Progenitor cell of endocrine pancreas (in vitro differentiated cells): ENCODE results near the gene COL24A1. TPM values are rescaled to one million over a fixed set of nuclear protein-coding genes. Genes with fewer than 3 reads are reported as not detected.

Source experiments
- DNase-seq: peaks from one replicate; pipeline ENCODE4 v3.0.0; 2021; ENCODE audit warnings: low spot score; ENCODE audit not compliant: unreplicated experiment
- H3K27ac Mint-ChIP-seq: 2 replicates; pipeline ENCODE4 v1.8.0; 2021; ENCODE audit warnings: mild to moderate bottlenecking, moderate library complexity, mixed read lengths
- H3K27me3 Mint-ChIP-seq: 2 replicates; pipeline ENCODE4 v1.8.0; 2021; ENCODE audit warnings: mixed read lengths
- H3K36me3 Mint-ChIP-seq: 2 replicates; pipeline ENCODE4 v1.8.0; 2022; ENCODE audit warnings: mixed read lengths; ENCODE audit not compliant: insufficient read depth
- H3K4me1 Mint-ChIP-seq: 2 replicates; pipeline ENCODE4 v1.8.0; 2021; ENCODE audit warnings: low read depth, mixed read lengths
- H3K4me3 Mint-ChIP-seq: 2 replicates; pipeline ENCODE4 v1.8.0; 2021; ENCODE audit warnings: low read depth, mild to moderate bottlenecking, moderate library complexity, mixed read lengths
- H3K9me3 Mint-ChIP-seq: 2 replicates; pipeline ENCODE4 v1.8.0; 2021; ENCODE audit warnings: low read depth, mixed read lengths
- total RNA-seq: library from RNA; stranded (reverse); gene quantifications from 2 replicates; pipeline ENCODE4 v1.2.1, GENCODE V29; 2021
- TF ChIP-seq, protein P1 (sequence below): fragments of 200-600 bp; sonication (generic); IDR thresholded peaks from one replicate; pipeline ENCODE4 v1.5.0; 2021; ENCODE audit warnings: antibody characterized with exemption, mild to moderate bottlenecking; ENCODE audit not compliant: unreplicated experiment

Gene COL24A1
- total RNA-seq, 1 donor from 2014 or later: 1.1 TPM

DNA sequence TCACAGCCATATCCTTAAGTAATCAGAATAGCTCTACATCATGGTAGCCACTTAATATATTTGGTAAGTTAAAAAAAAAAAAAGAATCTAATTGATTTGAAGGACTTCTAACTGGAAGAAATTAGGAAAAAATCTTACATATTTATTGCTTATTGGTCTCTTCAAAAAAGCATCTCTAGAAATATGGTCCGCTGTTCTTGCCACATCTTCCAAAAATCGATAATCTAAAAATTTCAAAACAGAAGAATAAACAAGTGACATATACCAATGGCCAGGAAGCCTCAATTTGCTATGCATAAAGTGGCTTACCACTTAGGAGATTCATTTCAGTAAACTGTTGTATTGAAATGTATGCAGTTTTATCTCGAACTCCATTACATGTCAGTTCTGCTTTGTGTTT lies 450.6 kb downstream of the COL24A1 start:
- H3K9me3 Mint-ChIP-seq: no peaks in the 10 kb centered on the region
- H3K36me3 Mint-ChIP-seq: peaks cover 11% of the 10 kb centered on the region
- no peak for DNase-seq
- H3K4me1 Mint-ChIP-seq: peaks cover 2% of the 10 kb centered on the region
- no peak overlapping the region for H3K4me3 Mint-ChIP-seq
- H3K27me3 Mint-ChIP-seq: no peaks in the 10 kb centered on the region
- H3K27ac Mint-ChIP-seq: no peak overlapping the region
- TF ChIP-seq, protein P1, sequence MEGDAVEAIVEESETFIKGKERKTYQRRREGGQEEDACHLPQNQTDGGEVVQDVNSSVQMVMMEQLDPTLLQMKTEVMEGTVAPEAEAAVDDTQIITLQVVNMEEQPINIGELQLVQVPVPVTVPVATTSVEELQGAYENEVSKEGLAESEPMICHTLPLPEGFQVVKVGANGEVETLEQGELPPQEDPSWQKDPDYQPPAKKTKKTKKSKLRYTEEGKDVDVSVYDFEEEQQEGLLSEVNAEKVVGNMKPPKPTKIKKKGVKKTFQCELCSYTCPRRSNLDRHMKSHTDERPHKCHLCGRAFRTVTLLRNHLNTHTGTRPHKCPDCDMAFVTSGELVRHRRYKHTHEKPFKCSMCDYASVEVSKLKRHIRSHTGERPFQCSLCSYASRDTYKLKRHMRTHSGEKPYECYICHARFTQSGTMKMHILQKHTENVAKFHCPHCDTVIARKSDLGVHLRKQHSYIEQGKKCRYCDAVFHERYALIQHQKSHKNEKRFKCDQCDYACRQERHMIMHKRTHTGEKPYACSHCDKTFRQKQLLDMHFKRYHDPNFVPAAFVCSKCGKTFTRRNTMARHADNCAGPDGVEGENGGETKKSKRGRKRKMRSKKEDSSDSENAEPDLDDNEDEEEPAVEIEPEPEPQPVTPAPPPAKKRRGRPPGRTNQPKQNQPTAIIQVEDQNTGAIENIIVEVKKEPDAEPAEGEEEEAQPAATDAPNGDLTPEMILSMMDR: no peak

DNA sequence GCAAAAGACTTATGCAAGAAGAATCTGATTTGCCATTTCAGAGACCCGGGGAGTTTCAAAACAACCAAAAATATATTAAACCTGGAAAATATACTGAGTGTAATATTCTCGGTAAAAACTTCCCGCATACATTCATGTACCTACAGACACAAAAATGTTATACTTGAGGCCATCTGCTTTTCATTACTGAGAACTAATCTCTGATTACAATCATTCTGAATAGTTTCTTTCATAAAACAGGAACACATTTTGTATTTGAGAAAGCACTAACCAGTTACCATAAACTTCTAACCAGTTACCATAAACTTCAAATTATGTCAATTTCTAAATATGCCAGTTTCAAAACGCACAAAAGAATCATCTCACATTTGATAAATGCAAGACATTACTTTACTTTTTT lies 456.1 kb downstream of the COL24A1 start:
- TF ChIP-seq, protein P1: no peak
- H3K36me3 Mint-ChIP-seq: peaks cover 14% of the 10 kb centered on the region

DNA sequence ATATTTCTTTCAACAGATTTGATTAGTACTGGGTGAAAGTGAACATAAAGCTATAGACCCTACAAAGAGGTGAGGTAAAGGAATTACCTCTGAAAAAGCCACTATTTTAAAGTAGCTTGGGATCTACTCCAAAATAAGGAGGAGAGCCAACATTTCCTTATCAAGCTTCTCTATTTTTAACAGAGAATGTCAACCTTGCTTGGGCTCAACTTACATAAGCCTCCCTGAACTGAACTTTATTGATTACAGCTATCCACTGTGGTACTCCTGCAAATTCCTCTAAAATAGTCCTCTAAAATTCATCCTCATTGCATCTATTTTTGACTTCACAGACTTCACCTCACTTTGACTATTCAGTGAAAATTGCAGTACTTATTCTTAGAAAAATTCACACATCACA lies 458.7 kb downstream of the COL24A1 start:
- Mint-ChIP-seq H3K27me3 (no peaks in the 10 kb centered on the region), H3K36me3 (peaks cover 8% of the 10 kb centered on the region), H3K27ac (no peak overlapping the region), H3K4me1 (no peaks in the 10 kb centered on the region), H3K9me3 (no peaks in the 10 kb centered on the region), H3K4me3 (no peak overlapping the region)
- DNase-seq: no peak
- TF ChIP-seq, protein P1: no peak

More for the DNA sequence above, 456.1 kb downstream of the COL24A1 start:
- Mint-ChIP-seq H3K9me3 (no peaks in the 10 kb centered on the region), H3K4me3 (no peak overlapping the region), H3K4me1 (no peaks in the 10 kb centered on the region), H3K27me3 (no peaks in the 10 kb centered on the region), H3K27ac (no peak overlapping the region)
- DNase-seq: no peak

DNA sequence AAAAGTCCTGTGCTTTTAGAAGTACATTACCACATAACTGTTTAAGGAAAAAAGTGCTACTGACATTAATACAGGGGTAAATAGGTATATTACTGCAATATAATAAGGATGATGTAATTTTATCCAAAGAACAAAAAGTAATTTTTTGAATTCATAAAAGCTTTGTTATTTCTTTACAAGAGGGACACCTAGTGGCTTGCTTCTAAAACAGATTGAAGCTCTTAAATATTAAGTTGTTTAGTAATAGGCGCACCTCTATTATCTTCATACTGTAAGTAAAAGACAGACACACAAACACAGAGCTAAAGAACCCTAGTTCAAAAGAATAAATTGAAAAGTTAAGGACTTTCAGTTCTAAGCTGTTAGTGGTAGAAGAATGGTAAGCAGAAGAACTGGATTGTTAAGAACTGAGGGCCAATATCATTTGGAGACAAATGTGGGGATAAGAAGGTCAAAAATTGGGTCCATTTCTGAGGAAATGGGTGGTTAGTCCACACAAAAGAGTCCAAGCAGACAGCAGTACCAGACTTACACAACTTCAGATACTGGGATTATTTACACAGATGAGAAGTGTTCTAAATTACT lies 463.8 kb downstream of the COL24A1 start:
- TF ChIP-seq, protein P1: peak; percentile 55
- peak overlapping the region; percentile 57 for H3K27ac Mint-ChIP-seq
- H3K4me3 Mint-ChIP-seq: no peak overlapping the region
- no peak for DNase-seq
- H3K4me1 Mint-ChIP-seq: no peaks in the 10 kb centered on the region
- no peaks in the 10 kb centered on the region for H3K9me3 Mint-ChIP-seq
- H3K36me3 Mint-ChIP-seq: peaks cover 7% of the 10 kb centered on the region
- H3K27me3 Mint-ChIP-seq: no peaks in the 10 kb centered on the region

DNA sequence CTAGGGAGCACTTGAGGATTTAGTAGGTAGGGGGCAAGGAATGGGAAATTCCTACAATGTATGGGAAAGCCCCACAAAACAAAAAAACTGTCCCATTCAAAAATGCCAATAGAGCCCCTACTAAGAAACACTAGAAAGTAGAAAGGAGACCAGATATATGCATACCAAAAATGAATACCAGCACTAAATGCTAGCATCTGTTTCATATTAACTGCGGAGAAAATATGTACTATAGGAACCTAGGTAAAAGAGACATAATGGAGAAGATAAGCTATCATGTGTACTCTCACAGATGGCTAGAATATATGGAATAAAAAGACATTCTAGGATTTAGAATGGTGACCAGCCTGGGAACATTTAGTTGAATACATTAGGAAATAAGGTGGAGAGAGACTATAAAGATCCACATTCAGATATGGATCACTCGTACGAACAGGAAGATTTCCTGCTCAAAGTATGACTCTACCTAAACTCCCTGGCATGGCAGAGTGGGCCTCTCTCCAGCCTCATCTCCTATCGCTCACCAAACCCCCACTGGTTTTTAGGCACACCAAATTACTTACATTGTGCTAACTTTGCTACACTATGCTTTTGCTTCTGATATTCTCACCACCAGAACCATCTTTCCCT lies 466.7 kb downstream of the COL24A1 start:
- H3K36me3 Mint-ChIP-seq: peaks cover 7% of the 10 kb centered on the region
- TF ChIP-seq, protein P1: no peak
- no peaks in the 10 kb centered on the region for H3K4me1 Mint-ChIP-seq
- peak overlapping the region; percentile 71 for H3K27ac Mint-ChIP-seq
- no peaks in the 10 kb centered on the region for H3K9me3 Mint-ChIP-seq
- DNase-seq: no peak
- H3K4me3 Mint-ChIP-seq: no peak overlapping the region
- H3K27me3 Mint-ChIP-seq: no peaks in the 10 kb centered on the region
